ENCODE measurements around the gene FBXW7. TPM values are rescaled to one million over a fixed set of nuclear protein-coding genes. Genes with fewer than 3 reads are reported as not detected.

Gene FBXW7
- total and polyA plus RNA-seq, 4 donors, result 7.6 to 82.1 (median 20.6) TPM

DNA sequence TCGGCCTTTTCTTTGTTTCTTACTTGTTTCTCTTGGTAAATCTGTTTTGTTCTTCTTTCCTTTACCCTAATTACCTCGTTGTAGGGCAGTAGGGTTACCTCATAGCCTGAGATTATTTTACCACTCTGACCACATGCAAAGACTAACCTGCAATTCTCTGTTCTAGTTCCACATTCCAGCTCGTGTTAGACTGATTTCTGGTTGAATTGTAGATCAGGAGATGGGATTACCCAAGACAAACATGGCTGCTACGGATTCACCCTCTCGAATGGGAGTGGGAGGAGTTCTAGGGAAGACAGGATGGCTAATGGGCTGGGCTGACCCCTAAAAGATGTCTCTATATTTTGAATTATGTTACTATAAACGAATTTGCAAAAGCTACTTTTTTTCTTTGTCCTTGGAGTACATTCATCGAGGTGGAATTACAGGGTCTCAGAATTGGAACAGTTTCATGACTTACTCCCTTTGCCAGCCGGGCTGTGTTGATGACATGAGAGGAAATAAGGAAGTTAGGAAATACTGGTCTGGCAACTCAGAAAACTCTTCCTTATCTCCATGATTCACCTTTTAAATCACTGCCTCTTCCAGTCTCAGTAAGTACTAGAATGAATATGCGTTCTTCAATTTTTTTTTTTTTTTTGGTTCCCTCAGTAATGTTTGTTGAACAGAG, 36.7 kb upstream of the FBXW7 start:
- WGBS, 2 donors, result 50 to 56% methylated on average over 9 of the region's 9 CpGs
- TF ChIP-seq, protein P1, sequence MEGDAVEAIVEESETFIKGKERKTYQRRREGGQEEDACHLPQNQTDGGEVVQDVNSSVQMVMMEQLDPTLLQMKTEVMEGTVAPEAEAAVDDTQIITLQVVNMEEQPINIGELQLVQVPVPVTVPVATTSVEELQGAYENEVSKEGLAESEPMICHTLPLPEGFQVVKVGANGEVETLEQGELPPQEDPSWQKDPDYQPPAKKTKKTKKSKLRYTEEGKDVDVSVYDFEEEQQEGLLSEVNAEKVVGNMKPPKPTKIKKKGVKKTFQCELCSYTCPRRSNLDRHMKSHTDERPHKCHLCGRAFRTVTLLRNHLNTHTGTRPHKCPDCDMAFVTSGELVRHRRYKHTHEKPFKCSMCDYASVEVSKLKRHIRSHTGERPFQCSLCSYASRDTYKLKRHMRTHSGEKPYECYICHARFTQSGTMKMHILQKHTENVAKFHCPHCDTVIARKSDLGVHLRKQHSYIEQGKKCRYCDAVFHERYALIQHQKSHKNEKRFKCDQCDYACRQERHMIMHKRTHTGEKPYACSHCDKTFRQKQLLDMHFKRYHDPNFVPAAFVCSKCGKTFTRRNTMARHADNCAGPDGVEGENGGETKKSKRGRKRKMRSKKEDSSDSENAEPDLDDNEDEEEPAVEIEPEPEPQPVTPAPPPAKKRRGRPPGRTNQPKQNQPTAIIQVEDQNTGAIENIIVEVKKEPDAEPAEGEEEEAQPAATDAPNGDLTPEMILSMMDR (IDR thresholded peaks at IDR 0.05; ENCODE audit: control extremely low read depth, extremely low read depth), result no peak
- H3K4me1 ChIP-seq (ENCODE audit: control insufficient read depth in 5 of 5, insufficient read depth in 5 of 5, low read length in 5 of 5), result peaks cover 0 to 22% (median 4%) of the 10 kb centered on the region in 5 donors
- ATAC-seq (ENCODE audit: insufficient read depth, low FRiP score), result peak; percentile 49
- H3K9me3 ChIP-seq (ENCODE audit: control insufficient read depth in 4 of 4, insufficient read depth in 3 of 4, low read length in 3 of 4), result no peaks in the 10 kb centered on the region
- no peak overlapping the region for H3K9ac ChIP-seq (ENCODE audit: insufficient read depth in 1 of 2, low read length in 2 of 2)
- DNase-seq, result peak; percentile 60 to 84 (median 81)
- H3K36me3 ChIP-seq (ENCODE audit: control insufficient read depth in 4 of 4, insufficient read depth in 4 of 4, low read length in 4 of 4), result no peaks in the 10 kb centered on the region
- H3K27me3 ChIP-seq (ENCODE audit: control insufficient read depth in 3 of 3, insufficient read depth in 3 of 3, low read length in 2 of 3), result no peaks in the 10 kb centered on the region
- no peak overlapping the region for H3K4me3 ChIP-seq
- no peak overlapping the region for H3K27ac ChIP-seq (ENCODE audit: low read depth in 1 of 2, low read length in 1 of 2)

GRCh38 chr4:152571770-152572169, 35.9 kb upstream of the FBXW7 start:
- Histone ChIP-seq H3K4me1 (ENCODE audit: control insufficient read depth in 5 of 5, insufficient read depth in 5 of 5, low read length in 5 of 5) (peaks cover 0 to 22% (median 4%) of the 10 kb centered on the region in 5 donors), H3K9me3 (ENCODE audit: control insufficient read depth in 4 of 4, insufficient read depth in 3 of 4, low read length in 3 of 4) (no peaks in the 10 kb centered on the region), H3K27me3 (ENCODE audit: control insufficient read depth in 3 of 3, insufficient read depth in 3 of 3, low read length in 2 of 3) (no peaks in the 10 kb centered on the region), H3K4me3 (no peak overlapping the region), H3K9ac (ENCODE audit: insufficient read depth in 1 of 2, low read length in 2 of 2) (no peak overlapping the region), H3K36me3 (ENCODE audit: control insufficient read depth in 4 of 4, insufficient read depth in 4 of 4, low read length in 4 of 4) (no peaks in the 10 kb centered on the region), H3K27ac (ENCODE audit: low read depth in 1 of 2, low read length in 1 of 2) (no peak overlapping the region)
- ATAC-seq (ENCODE audit: insufficient read depth, low FRiP score) (no peak), DNase-seq (peak in 2 of 3 donors; percentile 84 to 90)
- WGBS, 2 donors, result 86 to 88% methylated on average over 1 of the region's 1 CpG
- TF ChIP-seq, protein P1 (IDR thresholded peaks at IDR 0.05; ENCODE audit: control extremely low read depth, extremely low read depth), result no peak

- DNase-seq (no peak), ATAC-seq (ENCODE audit: insufficient read depth, low FRiP score) (no peak)
- H3K27me3 ChIP-seq (ENCODE audit: control insufficient read depth in 3 of 3, insufficient read depth in 3 of 3, low read length in 2 of 3), result no peaks in the 10 kb centered on the region
- H3K36me3 ChIP-seq (ENCODE audit: control insufficient read depth in 4 of 4, insufficient read depth in 4 of 4, low read length in 4 of 4), result no peaks in the 10 kb centered on the region
- H3K4me3 ChIP-seq, result no peak overlapping the region
- no peaks in the 10 kb centered on the region for H3K9me3 ChIP-seq (ENCODE audit: control insufficient read depth in 4 of 4, insufficient read depth in 3 of 4, low read length in 3 of 4)
- H3K9ac ChIP-seq (ENCODE audit: insufficient read depth in 1 of 2, low read length in 2 of 2), result no peak overlapping the region
- H3K4me1 ChIP-seq (ENCODE audit: control insufficient read depth in 5 of 5, insufficient read depth in 5 of 5, low read length in 5 of 5), result peaks cover 0 to 22% (median 4%) of the 10 kb centered on the region in 5 donors
- TF ChIP-seq, protein P1 (IDR thresholded peaks at IDR 0.05; ENCODE audit: control extremely low read depth, extremely low read depth), result no peak
- WGBS, 2 donors, result 87 to 93% methylated on average over 1 of the region's 1 CpG
- no peak overlapping the region for H3K27ac ChIP-seq (ENCODE audit: low read depth in 1 of 2, low read length in 1 of 2)
Measured at GRCh38 chr4:152571296-152571695, 35.4 kb upstream of the FBXW7 start.

Measured in lung (tissue), 12 donors.